ENCODE results near the gene NPIPB13.
"Not testable (repeated sequence)": the region's sequence is repeated elsewhere in the genome, so short reads cannot be mapped to it uniquely, and the experiment has no call there.

The NPIPB13 gene

DNA sequence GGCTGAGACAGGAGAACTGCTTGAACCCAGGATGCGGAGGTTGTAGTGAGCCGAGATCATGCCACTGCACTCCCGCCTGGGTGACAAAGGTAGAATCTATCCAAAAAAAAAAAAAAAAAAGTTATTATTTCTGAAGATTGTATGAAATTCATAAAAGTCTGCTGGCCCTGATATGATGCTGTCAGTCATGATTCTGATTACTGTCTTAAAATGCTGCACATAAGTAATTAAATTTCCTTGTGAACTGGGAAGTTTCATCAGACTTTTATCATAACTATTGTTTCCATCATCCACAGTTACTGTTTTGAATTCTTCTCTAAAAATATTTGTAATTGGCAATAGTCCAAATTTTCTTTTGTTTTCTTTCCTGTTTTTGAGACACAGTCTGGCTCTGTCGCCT is at the start of gene NPIPB13:
NPIPB13 (minus strand) TSS at position 101 of the 400 bp plus-strand sequence. CDS start 2,906 bp downstream, outside the sequence.
- not testable (repeated sequence) for FAIRE-seq

DNA sequence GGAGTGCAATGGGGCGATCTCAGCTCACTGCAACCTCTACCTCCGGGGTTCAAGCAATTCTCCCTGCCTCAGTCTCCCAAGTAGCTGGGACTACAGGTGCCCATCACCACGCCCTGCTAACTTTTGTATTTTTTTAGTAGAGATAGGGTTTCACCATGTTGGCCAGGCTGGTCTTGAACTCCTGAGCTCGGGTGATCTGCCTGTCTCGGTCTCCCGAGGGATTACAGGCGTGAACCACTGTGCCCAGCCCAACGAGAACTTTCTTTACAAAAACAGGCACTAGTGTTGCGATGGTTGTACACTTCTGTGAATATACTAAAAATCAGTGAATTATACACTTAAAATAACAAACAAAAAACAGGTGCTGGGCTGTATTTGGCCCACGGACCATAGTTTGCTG is 34.1 kb upstream of the NPIPB13 start:
- FAIRE-seq = not testable (repeated sequence)

DNA sequence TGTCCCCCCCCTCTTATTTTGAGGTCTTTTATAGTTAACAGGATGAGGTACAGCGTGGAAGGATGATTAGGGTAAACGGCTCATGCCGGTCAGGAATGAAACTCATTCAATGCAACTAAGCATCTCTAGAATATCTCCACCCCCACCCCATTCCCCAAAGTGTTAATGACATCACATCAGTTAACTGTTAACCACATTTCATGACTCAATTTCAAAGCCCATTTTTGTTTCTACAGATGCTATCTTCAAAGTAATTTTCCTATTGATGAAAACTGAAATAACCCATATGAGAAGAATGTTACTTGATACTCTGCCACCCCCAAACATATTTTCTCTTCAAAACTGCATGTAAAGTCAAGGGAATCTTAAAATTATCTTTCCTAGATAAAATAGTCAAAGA is 30.2 kb upstream of the NPIPB13 start:
- FAIRE-seq = not testable (repeated sequence)

DNA sequence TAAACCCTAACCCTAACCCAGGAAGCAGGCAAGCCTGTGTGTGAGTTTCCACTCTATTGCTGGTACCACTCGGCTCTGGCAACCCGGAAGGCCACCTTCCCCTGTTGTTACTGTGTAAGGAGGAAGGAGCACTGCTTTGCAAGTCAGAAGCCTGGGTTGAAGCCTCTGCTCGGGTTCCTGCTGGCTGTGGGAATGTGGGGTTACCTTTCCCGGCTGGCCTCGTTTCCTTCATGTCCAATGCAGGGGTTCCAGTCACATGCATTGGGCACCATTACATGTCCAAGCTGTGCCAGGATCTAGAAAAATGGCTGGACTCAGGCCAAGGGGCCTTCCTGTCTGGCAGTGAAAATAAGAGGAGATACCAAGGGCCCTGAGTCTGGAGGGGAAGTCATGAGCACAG is 31.2 kb downstream of the NPIPB13 start:
- FAIRE-seq = not testable (repeated sequence)

DNA sequence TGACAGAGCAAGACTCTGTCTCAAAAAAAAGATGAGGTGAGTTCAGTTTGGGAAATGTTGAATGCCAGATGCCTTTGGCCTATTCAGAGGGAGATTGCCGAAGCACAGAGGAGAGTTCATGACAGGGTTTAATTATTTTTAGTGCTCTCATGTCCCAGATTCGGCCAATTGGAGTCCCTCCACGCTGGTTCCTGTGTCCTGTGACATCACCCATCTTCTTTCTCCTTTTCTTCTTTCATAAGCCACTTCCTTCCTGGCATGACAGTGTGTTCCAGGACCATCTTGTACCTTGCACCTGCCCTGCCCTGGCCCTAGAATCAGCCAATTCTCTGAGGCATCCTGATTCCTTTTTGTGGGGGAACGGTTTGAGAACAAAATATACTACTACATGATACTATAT is 36.9 kb downstream of the NPIPB13 start:
- not testable (repeated sequence) for FAIRE-seq

DNA sequence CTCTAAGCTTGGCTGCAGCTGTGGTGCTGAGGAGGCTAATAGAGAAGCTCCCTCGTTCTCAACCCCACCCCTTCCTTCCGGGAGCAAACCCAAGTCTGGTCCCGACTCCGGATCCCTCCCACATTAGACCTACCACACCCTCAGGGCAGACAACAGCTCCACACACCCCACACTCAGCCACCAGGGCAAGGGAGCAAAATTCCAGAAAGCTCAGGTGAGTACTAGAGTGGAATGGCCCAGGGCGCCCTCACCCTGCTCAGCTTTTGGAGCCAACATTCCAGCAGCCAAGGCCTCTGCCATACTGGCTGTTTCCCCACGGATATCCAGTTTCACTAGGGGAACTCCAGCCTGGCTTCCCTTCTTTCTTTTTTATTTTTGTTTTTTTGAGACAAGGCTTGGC is 39.2 kb downstream of the NPIPB13 start:
- not testable (repeated sequence) for FAIRE-seq

DNA sequence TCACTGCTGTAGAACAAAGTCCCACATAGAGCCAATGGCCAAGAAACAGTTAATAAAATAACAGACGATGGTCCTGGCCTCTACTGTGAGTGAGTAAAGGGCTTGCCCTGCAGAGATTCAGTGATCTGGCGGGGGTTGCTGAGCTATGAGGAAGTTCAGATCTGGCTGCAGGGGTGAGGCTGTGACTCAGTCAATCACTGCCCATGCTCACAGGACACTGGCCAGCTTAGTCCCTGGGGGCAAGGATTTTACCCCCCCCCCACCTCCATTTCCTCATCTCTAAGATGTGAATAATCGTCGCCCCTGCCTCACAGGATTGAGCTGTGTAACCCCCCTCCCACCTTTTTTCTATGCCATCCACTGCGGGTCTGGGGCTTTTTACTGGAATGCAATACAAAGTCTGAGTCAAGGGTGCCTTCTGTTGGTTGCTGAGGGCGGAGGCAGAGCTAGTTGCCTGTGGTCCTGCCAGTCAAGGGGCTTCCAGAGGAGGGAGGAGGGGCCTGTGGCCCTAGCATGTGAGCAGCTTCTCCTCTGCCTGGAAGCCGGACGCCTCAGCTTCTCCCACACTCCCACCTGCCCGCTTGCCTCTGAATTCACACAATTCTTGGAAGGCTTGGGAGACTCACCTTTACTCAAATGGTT is 41.1 kb downstream of the NPIPB13 start:
- FAIRE-seq = not testable (repeated sequence)

DNA sequence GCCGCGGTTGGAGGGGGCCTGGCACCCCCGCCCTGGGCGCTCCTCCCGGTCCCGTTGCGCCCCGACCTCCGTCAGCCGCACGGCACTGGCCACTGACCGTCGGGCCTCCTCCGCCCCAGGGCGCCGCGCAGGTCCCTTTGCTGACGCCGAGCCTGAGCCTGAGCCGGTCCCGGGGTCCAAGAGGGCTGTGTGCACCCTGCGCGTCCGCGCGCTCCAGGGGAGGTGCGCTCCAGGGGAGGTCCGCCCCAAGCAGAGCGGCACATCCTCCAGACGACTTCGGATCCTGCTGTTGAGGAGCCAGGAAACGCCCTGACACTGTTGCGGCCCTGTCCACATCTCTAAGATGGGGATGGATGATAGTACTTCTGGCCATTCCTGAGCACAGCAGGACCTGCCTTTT is 42.0 kb downstream of the NPIPB13 start:
- not testable (repeated sequence) for FAIRE-seq

- FAIRE-seq = not testable (repeated sequence)
Measured at GRCh38 chr16:30205541-30206236, 42.6 kb downstream of the NPIPB13 start.

GRCh38 chr16:30199608-30200343 is 48.5 kb downstream of the NPIPB13 start:
- FAIRE-seq = not testable (repeated sequence)

GRCh38 chr16:30199049-30199448 is 49.2 kb downstream of the NPIPB13 start, which contains the start of gene SULT1A3:
Gene SULT1A3, plus strand, starts transcription at chr16:30199255. Its CDS starts 1,474 bp downstream, at chr16:30200729.
- FAIRE-seq = not testable (repeated sequence)

Data from colon (tissue), 2 donors.